Neural cell (in vitro differentiated cells): ENCODE results near the gene UBAC2.

Experiments
- EP300 ChIP-seq: fragments of 450-650 bp; conservative IDR thresholded peaks from 2 replicates; pipeline ENCODE4 v1.6.1; 2014; ENCODE audit warnings: antibody characterized with exemption, mild to moderate bottlenecking, moderate library complexity; ENCODE audit not compliant: poor library complexity, severe bottlenecking
- EZH2 ChIP-seq: fragments of 200-600, 300-800 bp; shearing (Covaris generic), sonication (generic); IDR thresholded peaks from 2 replicates; pipeline ENCODE4 v1.6.1; 2014; ENCODE audit warnings: antibody characterized with exemption, low read length, borderline replicate concordance, mild to moderate bottlenecking; ENCODE audit not compliant: insufficient read depth, poor library complexity, severe bottlenecking
- MXI1 ChIP-seq: fragments of 450-650 bp; conservative IDR thresholded peaks from 2 replicates; pipeline ENCODE4 v1.6.1; 2014; ENCODE audit warnings: antibody characterized with exemption, mild to moderate bottlenecking; ENCODE audit not compliant: poor library complexity, severe bottlenecking
- POLR2AphosphoS5 ChIP-seq: IDR thresholded peaks from 2 replicates; pipeline ENCODE4 v1.6.1; 2012
- RAD21 ChIP-seq: fragments of 450-650 bp; conservative IDR thresholded peaks from 2 replicates; pipeline ENCODE4 v1.6.1; 2014; ENCODE audit warnings: antibody characterized with exemption, mild to moderate bottlenecking, moderate library complexity
- REST ChIP-seq: IDR thresholded peaks from 2 replicates; pipeline ENCODE4 v1.6.1; 2012; ENCODE audit warnings: borderline replicate concordance
- SMC3 ChIP-seq: fragments of 450-650 bp; conservative IDR thresholded peaks from 2 replicates; pipeline ENCODE4 v1.6.1; 2014; ENCODE audit warnings: antibody characterized with exemption, mild to moderate bottlenecking, moderate library complexity; ENCODE audit not compliant: poor library complexity
- TF ChIP-seq, protein P1 (sequence below): fragments of 450-650 bp; IDR thresholded peaks from 2 replicates; pipeline ENCODE4 v1.5.1; 2014; ENCODE audit warnings: antibody characterized with exemption, mild to moderate bottlenecking, moderate library complexity; ENCODE audit not compliant: poor library complexity, severe bottlenecking

DNA sequence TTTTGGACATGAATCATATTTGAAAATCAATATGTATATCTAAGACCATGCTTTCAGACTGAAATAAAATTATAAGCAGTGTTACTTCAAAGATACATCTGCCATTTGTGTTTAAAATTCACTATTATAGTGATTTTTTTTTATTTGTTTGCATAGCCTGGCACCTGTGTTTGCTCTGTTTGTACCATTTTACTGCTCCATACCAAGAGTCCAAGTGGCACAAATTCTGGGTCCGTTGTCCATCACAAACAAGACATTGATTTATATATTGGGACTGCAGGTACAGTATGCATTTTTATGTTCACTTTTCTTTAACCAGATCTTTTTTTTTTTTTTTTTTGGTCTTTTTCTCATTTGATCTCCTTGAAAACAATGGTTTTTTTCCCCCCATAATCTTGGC is 113.3 kb downstream of the UBAC2 start:
- TF ChIP-seq, protein P1, sequence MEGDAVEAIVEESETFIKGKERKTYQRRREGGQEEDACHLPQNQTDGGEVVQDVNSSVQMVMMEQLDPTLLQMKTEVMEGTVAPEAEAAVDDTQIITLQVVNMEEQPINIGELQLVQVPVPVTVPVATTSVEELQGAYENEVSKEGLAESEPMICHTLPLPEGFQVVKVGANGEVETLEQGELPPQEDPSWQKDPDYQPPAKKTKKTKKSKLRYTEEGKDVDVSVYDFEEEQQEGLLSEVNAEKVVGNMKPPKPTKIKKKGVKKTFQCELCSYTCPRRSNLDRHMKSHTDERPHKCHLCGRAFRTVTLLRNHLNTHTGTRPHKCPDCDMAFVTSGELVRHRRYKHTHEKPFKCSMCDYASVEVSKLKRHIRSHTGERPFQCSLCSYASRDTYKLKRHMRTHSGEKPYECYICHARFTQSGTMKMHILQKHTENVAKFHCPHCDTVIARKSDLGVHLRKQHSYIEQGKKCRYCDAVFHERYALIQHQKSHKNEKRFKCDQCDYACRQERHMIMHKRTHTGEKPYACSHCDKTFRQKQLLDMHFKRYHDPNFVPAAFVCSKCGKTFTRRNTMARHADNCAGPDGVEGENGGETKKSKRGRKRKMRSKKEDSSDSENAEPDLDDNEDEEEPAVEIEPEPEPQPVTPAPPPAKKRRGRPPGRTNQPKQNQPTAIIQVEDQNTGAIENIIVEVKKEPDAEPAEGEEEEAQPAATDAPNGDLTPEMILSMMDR: no peak
- TF ChIP-seq EZH2: no peak
- no peak for TF ChIP-seq POLR2AphosphoS5
- TF ChIP-seq RAD21: no peak
- TF ChIP-seq EP300: no peak
- TF ChIP-seq REST: no peak
- no peak for TF ChIP-seq MXI1
- TF ChIP-seq SMC3: no peak
